ENCODE data around the gene ZNF705A. TPM values are rescaled to one million over a fixed set of nuclear protein-coding genes. Genes with fewer than 3 reads are reported as not detected.
"Not testable (repeated sequence)": the region's sequence is repeated elsewhere in the genome, so short reads cannot be mapped to it uniquely, and the experiment has no call there.

The ZNF705A gene
- not detected in 2 replicates for total RNA-seq

DNA sequence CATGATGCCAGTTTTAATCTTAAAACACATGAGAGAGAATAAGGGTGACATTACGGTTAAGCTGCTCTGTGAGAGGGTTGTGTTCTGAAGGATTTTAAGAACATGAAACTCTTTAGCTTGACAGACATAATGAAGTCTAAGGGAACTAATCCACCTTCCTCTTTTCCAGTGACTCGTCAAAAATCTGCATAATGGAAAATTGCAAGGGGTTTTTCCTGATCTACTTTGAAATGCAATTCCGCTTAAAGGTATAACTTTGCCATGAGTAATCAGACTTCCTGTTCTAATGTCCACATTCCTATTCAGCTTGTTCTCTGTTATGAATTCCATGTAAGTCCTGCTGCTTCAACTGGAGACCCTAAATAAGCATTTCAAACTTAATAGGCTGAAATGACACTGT lies at the start of gene ZNF705A:
Gene ZNF705A, plus strand, starts transcription at position 171 of the 400 bp plus-strand sequence. CDS start 15,611 bp downstream, outside the sequence.
- H3K4me1 Mint-ChIP-seq, result no peaks in the 10 kb centered on the region
- ChIA-PET POLR2A (no interaction called here), CTCF (no interaction called here)
- no peaks in the 10 kb centered on the region for H3K9me3 Mint-ChIP-seq
- TF ChIP-seq, protein P1, sequence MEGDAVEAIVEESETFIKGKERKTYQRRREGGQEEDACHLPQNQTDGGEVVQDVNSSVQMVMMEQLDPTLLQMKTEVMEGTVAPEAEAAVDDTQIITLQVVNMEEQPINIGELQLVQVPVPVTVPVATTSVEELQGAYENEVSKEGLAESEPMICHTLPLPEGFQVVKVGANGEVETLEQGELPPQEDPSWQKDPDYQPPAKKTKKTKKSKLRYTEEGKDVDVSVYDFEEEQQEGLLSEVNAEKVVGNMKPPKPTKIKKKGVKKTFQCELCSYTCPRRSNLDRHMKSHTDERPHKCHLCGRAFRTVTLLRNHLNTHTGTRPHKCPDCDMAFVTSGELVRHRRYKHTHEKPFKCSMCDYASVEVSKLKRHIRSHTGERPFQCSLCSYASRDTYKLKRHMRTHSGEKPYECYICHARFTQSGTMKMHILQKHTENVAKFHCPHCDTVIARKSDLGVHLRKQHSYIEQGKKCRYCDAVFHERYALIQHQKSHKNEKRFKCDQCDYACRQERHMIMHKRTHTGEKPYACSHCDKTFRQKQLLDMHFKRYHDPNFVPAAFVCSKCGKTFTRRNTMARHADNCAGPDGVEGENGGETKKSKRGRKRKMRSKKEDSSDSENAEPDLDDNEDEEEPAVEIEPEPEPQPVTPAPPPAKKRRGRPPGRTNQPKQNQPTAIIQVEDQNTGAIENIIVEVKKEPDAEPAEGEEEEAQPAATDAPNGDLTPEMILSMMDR (IDR thresholded peaks at IDR 0.05), result no peak
- DNase-seq (no peak), ATAC-seq (ENCODE audit: low read depth) (no peak)
- no peaks in the 10 kb centered on the region for H3K36me3 Mint-ChIP-seq (ENCODE audit: low read depth)
- intact Hi-C loops (cut with micrococcal nuclease), result no loop called here
- H3K4me3 Mint-ChIP-seq, result no peak within 1 kb of the TSS
- peaks cover 13% of the 10 kb centered on the region for H3K27me3 Mint-ChIP-seq
- H3K27ac Mint-ChIP-seq, result no peak within 1 kb of the TSS

DNA sequence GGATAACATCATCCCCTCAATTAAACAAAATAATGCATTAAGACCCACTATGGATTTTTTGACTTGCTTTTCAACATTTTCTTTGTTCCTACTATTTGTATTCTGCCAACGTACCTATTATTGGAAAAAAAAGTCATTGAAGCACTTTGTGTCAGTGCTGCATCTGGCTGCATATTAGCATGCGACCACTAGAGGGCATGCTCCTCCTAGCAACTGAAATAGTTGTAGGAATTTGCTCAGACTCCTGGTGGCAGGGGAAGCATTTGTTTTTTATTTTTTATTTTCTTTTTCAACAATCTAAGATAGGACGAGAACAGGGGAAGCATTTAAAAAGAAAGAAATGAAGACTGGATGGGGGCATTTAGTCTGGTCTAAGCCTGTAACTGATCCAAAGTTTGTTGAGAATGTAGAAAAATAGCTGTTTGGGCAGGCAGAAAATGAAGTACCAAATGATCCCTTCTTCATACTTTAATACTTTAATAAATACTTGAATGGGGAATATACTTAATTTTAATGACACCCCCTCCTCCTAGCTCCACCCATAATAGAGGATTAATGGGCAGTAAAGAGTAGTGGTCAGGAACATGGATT lies 47.9 kb upstream of the ZNF705A start:
- H3K4me1 Mint-ChIP-seq, result peaks cover 2% of the 10 kb centered on the region
- no peak overlapping the region for H3K27ac Mint-ChIP-seq
- POLR2A ChIA-PET, result interaction anchor here (0.6 kb wide), 1 partner anchor 129 kb away, joined by 3 read pairs; no protein-coding TSS in a partner anchor
- peak; percentile 77 for ATAC-seq (ENCODE audit: low read depth)
- CTCF ChIA-PET, result interaction anchor here (0.6 to 3.7 kb wide), 8 partner anchors 9 to 134 kb away, joined by 3 to 19 read pairs (median 5); partner anchors contain the start of gene CLEC4A
- TF ChIP-seq, protein P1 (IDR thresholded peaks at IDR 0.05), result peak; percentile 97
- H3K4me3 Mint-ChIP-seq, result no peak overlapping the region
- H3K36me3 Mint-ChIP-seq (ENCODE audit: low read depth), result peaks cover 37% of the 10 kb centered on the region
- DNase-seq, result peak; percentile 45
- intact Hi-C loops (cut with micrococcal nuclease), result loop anchor here (1.0 kb wide), 4 partner anchors 71 to 281 kb away; no protein-coding TSS in a partner anchor
- no peaks in the 10 kb centered on the region for H3K27me3 Mint-ChIP-seq
- peaks cover 4% of the 10 kb centered on the region for H3K9me3 Mint-ChIP-seq

DNA sequence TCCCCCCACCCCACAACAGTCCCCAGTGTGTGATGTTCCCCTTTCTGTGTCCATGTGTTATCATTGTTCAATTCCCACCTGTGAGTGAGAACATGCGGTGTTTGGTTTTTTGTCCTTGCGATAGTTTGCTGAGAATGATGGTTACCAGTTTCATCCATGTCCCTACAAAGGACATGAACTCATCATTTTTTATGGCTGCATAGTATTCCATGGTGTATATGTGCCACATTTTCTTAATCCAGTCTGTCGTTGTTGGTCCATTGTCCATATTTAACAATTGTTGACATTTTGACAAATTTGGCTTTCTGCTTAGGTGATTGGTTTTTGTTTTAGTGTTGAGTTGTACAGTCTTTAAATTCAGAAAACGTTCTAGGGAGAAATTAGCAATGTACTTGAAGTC lies 43.7 kb upstream of the ZNF705A start:
- POLR2A ChIA-PET; H3K36me3 Mint-ChIP-seq (ENCODE audit: low read depth); ATAC-seq (ENCODE audit: low read depth); intact Hi-C loops (cut with micrococcal nuclease); H3K27me3 Mint-ChIP-seq; H3K4me3 Mint-ChIP-seq; H3K27ac Mint-ChIP-seq; H3K9me3 Mint-ChIP-seq; DNase-seq; CTCF ChIA-PET; H3K4me1 Mint-ChIP-seq: not testable (repeated sequence)

DNA sequence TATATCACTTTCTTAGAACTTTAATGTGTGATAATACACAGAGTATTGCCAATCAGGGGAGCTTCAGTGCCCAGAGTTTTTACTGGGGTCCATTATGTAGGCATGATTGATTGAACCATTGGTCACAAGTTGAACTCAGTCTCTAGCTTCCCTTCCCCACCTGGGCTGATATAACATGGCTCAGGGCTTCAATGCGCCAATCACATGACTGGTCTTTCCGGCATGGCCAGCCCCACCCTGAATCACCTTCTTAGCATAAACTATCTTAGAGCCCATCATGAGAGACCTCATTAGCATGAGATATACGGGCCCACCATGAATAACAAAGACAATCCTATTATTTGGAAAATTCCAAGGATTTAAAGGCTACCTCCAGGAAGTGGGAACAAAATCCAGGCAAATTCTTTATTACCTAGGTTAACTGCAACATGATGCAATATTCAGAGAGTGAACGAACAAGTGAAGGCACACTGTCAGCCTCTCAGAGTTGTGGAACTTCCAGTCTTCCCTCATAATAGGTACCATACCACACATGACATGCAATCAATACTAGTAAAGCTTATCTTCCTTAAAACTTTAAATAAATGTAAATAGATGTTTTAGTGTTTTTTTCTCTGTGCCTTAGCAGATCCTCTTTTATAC lies 36.6 kb upstream of the ZNF705A start:
- H3K27ac Mint-ChIP-seq, result no peak overlapping the region
- no peaks in the 10 kb centered on the region for H3K27me3 Mint-ChIP-seq
- H3K9me3 Mint-ChIP-seq, result no peaks in the 10 kb centered on the region
- TF ChIP-seq, protein P1 (IDR thresholded peaks at IDR 0.05), result no peak
- ATAC-seq (ENCODE audit: low read depth) (no peak), DNase-seq (no peak)
- peaks cover 8% of the 10 kb centered on the region for H3K36me3 Mint-ChIP-seq (ENCODE audit: low read depth)
- intact Hi-C loops (cut with micrococcal nuclease), result no loop called here
- ChIA-PET CTCF (interaction anchor here (0.9 kb wide), 1 partner anchor 8 kb away, joined by 3 read pairs; no protein-coding TSS in a partner anchor), POLR2A (no interaction called here)
- no peak overlapping the region for H3K4me3 Mint-ChIP-seq
- H3K4me1 Mint-ChIP-seq, result peaks cover 21% of the 10 kb centered on the region

DNA sequence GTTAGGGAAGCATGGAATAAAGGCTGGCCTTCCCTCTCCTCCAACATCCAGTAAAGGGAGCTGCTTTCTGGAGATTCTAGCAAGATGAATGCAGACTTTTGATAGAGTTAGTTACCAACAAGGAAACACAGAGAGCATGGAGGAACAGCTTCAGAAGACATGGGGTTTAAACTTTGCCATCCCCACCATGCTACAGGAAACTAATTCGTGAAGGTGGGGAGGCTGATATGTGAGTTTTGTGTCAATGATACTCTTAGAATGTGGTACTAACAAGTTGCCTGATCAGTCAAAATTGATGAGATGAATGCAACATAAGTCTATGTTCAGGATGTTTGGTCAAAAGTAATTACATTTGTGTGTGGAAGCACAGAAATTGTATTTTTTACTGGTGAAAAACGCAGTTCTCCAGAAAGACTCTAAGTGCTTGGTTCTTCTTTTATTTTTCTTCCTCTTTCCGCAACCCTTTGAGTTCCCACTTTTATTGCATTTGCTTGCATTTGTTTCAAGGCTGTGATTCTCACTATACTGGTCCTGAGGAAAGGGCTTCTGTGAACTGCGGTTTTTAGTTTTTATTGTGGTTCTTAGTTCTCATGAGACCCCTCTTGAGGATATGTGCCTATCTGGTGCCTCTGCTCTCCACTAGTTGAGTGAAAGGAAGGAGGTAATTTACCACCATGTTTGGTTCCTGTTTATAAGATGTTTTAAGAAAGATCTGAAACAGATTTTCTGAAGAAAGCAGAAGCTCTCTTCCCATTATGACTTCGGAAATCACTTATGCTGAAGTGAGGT lies 33.5 kb upstream of the ZNF705A start, which contains the start of gene CLEC4A:
Gene CLEC4A, plus strand, starts transcription at position 494 of the 789 bp plus-strand sequence. Its CDS starts 262 bp downstream, at position 756.
- no peak for DNase-seq

More for the DNA sequence above, 33.5 kb upstream of the ZNF705A start, which contains the start of gene CLEC4A:
- POLR2A ChIA-PET, result no interaction called here
- Mint-ChIP-seq H3K36me3 (ENCODE audit: low read depth) (peaks cover 13% of the 10 kb centered on the region), H3K27me3 (no peaks in the 10 kb centered on the region), H3K4me3 (peak within 1 kb of the TSS; percentile 75), H3K4me1 (peaks cover 30% of the 10 kb centered on the region), H3K27ac (peak within 1 kb of the TSS; percentile 90), H3K9me3 (no peaks in the 10 kb centered on the region)
- intact Hi-C loops (cut with micrococcal nuclease), result no loop called here
- peak; percentile 62 for ATAC-seq (ENCODE audit: low read depth)
- TF ChIP-seq, protein P1 (IDR thresholded peaks at IDR 0.05), result no peak
- CTCF ChIA-PET, result interaction anchor here (1.7 kb wide), 1 partner anchor 14 kb away, joined by 8 read pairs; no protein-coding TSS in a partner anchor
